ENCODE measurements around the gene RBFOX1. TPM values are rescaled to one million over a fixed set of nuclear protein-coding genes. Genes with fewer than 3 reads are reported as not detected.

Gene RBFOX1
- total and polyA plus RNA-seq, 10 of the 15 experiments (the other 5 are each of a cell fraction or from before 2014, with no cell fraction given): 0.87 TPM; not detected in 9

- Histone ChIP-seq H4K20me1 (ENCODE audit: control insufficient read depth, insufficient read depth) (no peaks in the 10 kb centered on the region), H3K27me3 (replicated peaks in 1 of 2; ENCODE audit: control insufficient read depth in 2 of 2, insufficient read depth in 2 of 2, low read length in 1 of 2) (no peaks in the 10 kb centered on the region), H2AFZ (ENCODE audit: control insufficient read depth, low read depth, low read length) (no peak overlapping the region), H3K36me3 (ENCODE audit: control insufficient read depth in 2 of 2, insufficient read depth in 2 of 2, low read length in 1 of 2) (no peaks in the 10 kb centered on the region), H3K4me1 (ENCODE audit: control insufficient read depth, insufficient read depth, low read length) (no peaks in the 10 kb centered on the region), H3K27ac (ENCODE audit: control insufficient read depth, insufficient read depth) (no peak overlapping the region), H3K9me3 (replicated peaks; ENCODE audit: control insufficient read depth, insufficient read depth, low read length) (no peaks in the 10 kb centered on the region; the same call in 2 of the 3 replicates), H3K4me2 (ENCODE audit: control insufficient read depth, insufficient read depth) (no peak overlapping the region), H3K9ac (ENCODE audit: control insufficient read depth, insufficient read depth, low read length) (no peak overlapping the region), H3K4me3 (no peak overlapping the region), H3K79me2 (ENCODE audit: control insufficient read depth, insufficient read depth, low read length) (no peaks in the 10 kb centered on the region)
- in situ Hi-C loops (cut with MboI) (no loop called here), intact Hi-C loops (cut with micrococcal nuclease; ENCODE audit: unreplicated experiment) (no loop called here)
- no peak for DNase-seq (ENCODE audit: low read depth, low spot score)
- ChIA-PET CTCF (interaction anchor here (1.3 kb wide), 1 partner anchor 237 kb away, joined by 3 read pairs; no protein-coding TSS in a partner anchor), RAD21 (ENCODE audit: unreplicated experiment) (no interaction called here), SMC1A (ENCODE audit: uncharacterized antibody, unreplicated experiment) (no interaction called here), POLR2A (no interaction called here)
- 67% methylated on average over 4 of the region's 4 CpGs for WGBS (ENCODE audit: insufficient coverage, insufficient replicate concordance, low lambda C conversion rate, missing lambda C conversion rate)
- FAIRE-seq: no peak
- TF ChIP-seq, protein P1, sequence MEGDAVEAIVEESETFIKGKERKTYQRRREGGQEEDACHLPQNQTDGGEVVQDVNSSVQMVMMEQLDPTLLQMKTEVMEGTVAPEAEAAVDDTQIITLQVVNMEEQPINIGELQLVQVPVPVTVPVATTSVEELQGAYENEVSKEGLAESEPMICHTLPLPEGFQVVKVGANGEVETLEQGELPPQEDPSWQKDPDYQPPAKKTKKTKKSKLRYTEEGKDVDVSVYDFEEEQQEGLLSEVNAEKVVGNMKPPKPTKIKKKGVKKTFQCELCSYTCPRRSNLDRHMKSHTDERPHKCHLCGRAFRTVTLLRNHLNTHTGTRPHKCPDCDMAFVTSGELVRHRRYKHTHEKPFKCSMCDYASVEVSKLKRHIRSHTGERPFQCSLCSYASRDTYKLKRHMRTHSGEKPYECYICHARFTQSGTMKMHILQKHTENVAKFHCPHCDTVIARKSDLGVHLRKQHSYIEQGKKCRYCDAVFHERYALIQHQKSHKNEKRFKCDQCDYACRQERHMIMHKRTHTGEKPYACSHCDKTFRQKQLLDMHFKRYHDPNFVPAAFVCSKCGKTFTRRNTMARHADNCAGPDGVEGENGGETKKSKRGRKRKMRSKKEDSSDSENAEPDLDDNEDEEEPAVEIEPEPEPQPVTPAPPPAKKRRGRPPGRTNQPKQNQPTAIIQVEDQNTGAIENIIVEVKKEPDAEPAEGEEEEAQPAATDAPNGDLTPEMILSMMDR (IDR thresholded peaks at IDR 0.05 in 2 of 3, conservative IDR thresholded peaks at IDR 0.05 in 1 of 3; ENCODE audit: control insufficient read depth in 2 of 3, extremely low read depth in 1 of 3, insufficient read depth in 1 of 3, low read depth in 3 of 3, low read length in 3 of 3): peak; percentile 6 to 22 (median 17); a peak in 2 of 6 replicates
- no peak for TF ChIP-seq POU2F2 (IDR thresholded peaks at IDR 0.05; ENCODE audit: borderline replicate concordance, low read depth, low read length)
- ATAC-seq: no peak
- BruUV-seq (replicated peaks): no TSS peak
These were observed 180.8 kb downstream of the RBFOX1 start for GRCh38 chr16:7513429-7513828.

DNA sequence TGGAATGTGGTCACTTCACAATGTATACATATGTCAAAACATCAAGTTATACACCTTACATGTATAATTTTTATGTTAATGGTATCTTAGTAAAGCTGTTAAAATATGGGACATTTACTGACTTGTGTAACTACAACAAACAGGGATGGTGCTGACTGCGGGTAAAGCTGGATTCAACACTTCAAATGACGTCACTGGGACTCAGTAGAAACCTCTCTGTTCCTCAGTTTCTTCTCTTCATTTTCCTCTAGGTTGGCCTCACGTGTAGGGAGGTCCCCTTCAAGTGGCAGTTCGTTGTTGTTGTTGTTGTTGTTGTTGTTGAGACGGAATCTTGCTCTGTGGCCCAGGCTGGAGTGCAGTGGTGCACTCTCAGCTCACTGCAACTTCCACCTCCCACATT, 182.9 kb downstream of the RBFOX1 start:
- H3K79me2 ChIP-seq (ENCODE audit: control insufficient read depth, insufficient read depth, low read length): no peaks in the 10 kb centered on the region
- no peaks in the 10 kb centered on the region for H3K36me3 ChIP-seq (ENCODE audit: control insufficient read depth in 2 of 2, insufficient read depth in 2 of 2, low read length in 1 of 2)
- ChIA-PET POLR2A (no interaction called here), RAD21 (ENCODE audit: unreplicated experiment) (no interaction called here), CTCF (no interaction called here), SMC1A (ENCODE audit: uncharacterized antibody, unreplicated experiment) (no interaction called here)
- ATAC-seq (no peak), FAIRE-seq (no peak), DNase-seq (ENCODE audit: low read depth, low spot score) (no peak)
- H3K9me3 ChIP-seq (replicated peaks; ENCODE audit: control insufficient read depth, insufficient read depth, low read length): no peaks in the 10 kb centered on the region; the same call in 2 of the 3 replicates
- BruUV-seq (replicated peaks): no TSS peak
- no peaks in the 10 kb centered on the region for H3K27me3 ChIP-seq (replicated peaks in 1 of 2; ENCODE audit: control insufficient read depth in 2 of 2, insufficient read depth in 2 of 2, low read length in 1 of 2)
- H3K9ac ChIP-seq (ENCODE audit: control insufficient read depth, insufficient read depth, low read length): no peak overlapping the region
- intact Hi-C loops (cut with micrococcal nuclease; ENCODE audit: unreplicated experiment) (no loop called here), in situ Hi-C loops (cut with MboI) (no loop called here)
- H3K4me3 ChIP-seq: no peak overlapping the region
- H2AFZ ChIP-seq (ENCODE audit: control insufficient read depth, low read depth, low read length): no peak overlapping the region
- H4K20me1 ChIP-seq (ENCODE audit: control insufficient read depth, insufficient read depth): no peaks in the 10 kb centered on the region
- H3K4me1 ChIP-seq (ENCODE audit: control insufficient read depth, insufficient read depth, low read length): no peaks in the 10 kb centered on the region
- H3K4me2 ChIP-seq (ENCODE audit: control insufficient read depth, insufficient read depth): no peak overlapping the region
- 0% methylated on average over 5 of the region's 5 CpGs for WGBS (ENCODE audit: insufficient coverage, insufficient replicate concordance, low lambda C conversion rate, missing lambda C conversion rate)
- no peak overlapping the region for H3K27ac ChIP-seq (ENCODE audit: control insufficient read depth, insufficient read depth)
- TF ChIP-seq, protein P2, sequence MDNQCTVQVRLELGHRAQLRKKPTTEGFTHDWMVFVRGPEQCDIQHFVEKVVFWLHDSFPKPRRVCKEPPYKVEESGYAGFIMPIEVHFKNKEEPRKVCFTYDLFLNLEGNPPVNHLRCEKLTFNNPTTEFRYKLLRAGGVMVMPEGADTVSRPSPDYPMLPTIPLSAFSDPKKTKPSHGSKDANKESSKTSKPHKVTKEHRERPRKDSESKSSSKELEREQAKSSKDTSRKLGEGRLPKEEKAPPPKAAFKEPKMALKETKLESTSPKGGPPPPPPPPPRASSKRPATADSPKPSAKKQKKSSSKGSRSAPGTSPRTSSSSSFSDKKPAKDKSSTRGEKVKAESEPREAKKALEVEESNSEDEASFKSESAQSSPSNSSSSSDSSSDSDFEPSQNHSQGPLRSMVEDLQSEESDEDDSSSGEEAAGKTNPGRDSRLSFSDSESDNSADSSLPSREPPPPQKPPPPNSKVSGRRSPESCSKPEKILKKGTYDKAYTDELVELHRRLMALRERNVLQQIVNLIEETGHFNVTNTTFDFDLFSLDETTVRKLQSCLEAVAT (IDR thresholded peaks at IDR 0.05): no peak
- no peak for TF ChIP-seq PKNOX1 (IDR thresholded peaks at IDR 0.05)
- no peak for TF ChIP-seq REST (IDR thresholded peaks at IDR 0.05; ENCODE audit: low read depth, low read length)
- no peak for TF ChIP-seq SUZ12 (IDR thresholded peaks at IDR 0.05; ENCODE audit: unreplicated experiment)

Measured in GM12878 (cell line).